ENCODE data around the gene DAND5. TPM values are rescaled to one million over a fixed set of nuclear protein-coding genes. Genes with fewer than 3 reads are reported as not detected.

The DAND5 gene
- total RNA-seq, 1 donor from 2014 or later, result not detected

GRCh38 chr19:13010038-13010991 is 40.9 kb downstream of the DAND5 start:
- H3K27me3 ChIP-seq (ENCODE audit: insufficient read depth, low read length), result no peaks in the 10 kb centered on the region
- TF ChIP-seq EZH2 (IDR thresholded peaks at IDR 0.05; ENCODE audit: insufficient read depth, low read length) (no peak), CTCF (IDR thresholded peaks at IDR 0.05; ENCODE audit: insufficient read depth, low read depth, low read length) (no peak)
- no peak overlapping the region for H3K27ac ChIP-seq (ENCODE audit: low read depth, low read length)
- H3K79me2 ChIP-seq (ENCODE audit: insufficient read depth, low read length), result peaks cover 98% of the 10 kb centered on the region
- H3K4me1 ChIP-seq (ENCODE audit: insufficient read depth, low read length), result peaks cover 50% of the 10 kb centered on the region
- DNase-seq (ENCODE audit: low read depth) (no peak), FAIRE-seq (no peak)
- no peak overlapping the region for H3K9ac ChIP-seq (ENCODE audit: low read length)
- no peak overlapping the region for H3K4me3 ChIP-seq (ENCODE audit: insufficient read depth, low read depth, low read length)
- Mint-ChIP-seq H3K9me3 (ENCODE audit: unreplicated experiment) (peaks cover 10% of the 10 kb centered on the region), H3K36me3 (ENCODE audit: low read depth, unreplicated experiment) (no peaks in the 10 kb centered on the region), H3K27ac (ENCODE audit: unreplicated experiment) (peak overlapping the region; percentile 26), H3K27me3 (ENCODE audit: low read depth, unreplicated experiment) (peaks cover 77% of the 10 kb centered on the region), H3K4me3 (ENCODE audit: unreplicated experiment) (no peak overlapping the region), H3K4me1 (ENCODE audit: low read depth, unreplicated experiment) (peaks cover 17% of the 10 kb centered on the region)
- peaks cover 61% of the 10 kb centered on the region for H4K20me1 ChIP-seq (ENCODE audit: insufficient read depth, low read length)
- H3K36me3 ChIP-seq (ENCODE audit: insufficient read depth, low read length), result no peaks in the 10 kb centered on the region
- peak overlapping the region; percentile 11 for H3K4me2 ChIP-seq (ENCODE audit: low read length)
- H2AFZ ChIP-seq (ENCODE audit: low read depth, low read length), result no peak overlapping the region
- H3K9me3 ChIP-seq (ENCODE audit: insufficient read depth, low read depth, low read length), result no peaks in the 10 kb centered on the region

- Histone ChIP-seq H4K20me1 (ENCODE audit: insufficient read depth, low read length) (peaks cover 58% of the 10 kb centered on the region), H3K36me3 (ENCODE audit: insufficient read depth, low read length) (no peaks in the 10 kb centered on the region), H3K4me3 (ENCODE audit: insufficient read depth, low read depth, low read length) (no peak overlapping the region), H3K27ac (ENCODE audit: low read depth, low read length) (no peak overlapping the region), H3K27me3 (ENCODE audit: insufficient read depth, low read length) (no peaks in the 10 kb centered on the region), H3K9me3 (ENCODE audit: insufficient read depth, low read depth, low read length) (no peaks in the 10 kb centered on the region), H3K9ac (ENCODE audit: low read length) (no peak overlapping the region), H3K79me2 (ENCODE audit: insufficient read depth, low read length) (peaks cover 98% of the 10 kb centered on the region), H3K4me2 (ENCODE audit: low read length) (peak overlapping the region; percentile 11), H2AFZ (ENCODE audit: low read depth, low read length) (no peak overlapping the region), H3K4me1 (ENCODE audit: insufficient read depth, low read length) (peaks cover 58% of the 10 kb centered on the region)
- FAIRE-seq (no peak), DNase-seq (ENCODE audit: low read depth) (no peak)
- H3K27ac Mint-ChIP-seq (ENCODE audit: unreplicated experiment), result no peak overlapping the region
- TF ChIP-seq EZH2 (IDR thresholded peaks at IDR 0.05; ENCODE audit: insufficient read depth, low read length), result no peak
- no peak for TF ChIP-seq CTCF (IDR thresholded peaks at IDR 0.05; ENCODE audit: insufficient read depth, low read depth, low read length)
- H3K9me3 Mint-ChIP-seq (ENCODE audit: unreplicated experiment), result peaks cover 10% of the 10 kb centered on the region
- H3K36me3 Mint-ChIP-seq (ENCODE audit: low read depth, unreplicated experiment), result no peaks in the 10 kb centered on the region
- H3K4me1 Mint-ChIP-seq (ENCODE audit: low read depth, unreplicated experiment), result peaks cover 23% of the 10 kb centered on the region
- peaks cover 75% of the 10 kb centered on the region for H3K27me3 Mint-ChIP-seq (ENCODE audit: low read depth, unreplicated experiment)
- H3K4me3 Mint-ChIP-seq (ENCODE audit: unreplicated experiment), result peak overlapping the region; percentile 62
Measured at GRCh38 chr19:13010992-13011652, 41.7 kb downstream of the DAND5 start.

Measured in astrocyte (in vitro differentiated cells and primary cell).